NCI-H1105 treated with DMSO at 0.1 percent for 48 hours (cell line): ENCODE measurements around the gene SERTAD2.

Experiments used
- DNase-seq: peaks from one replicate; lab custom pipeline; 2025; lab: John Stamatoyannopoulos, UW

The SERTAD2 gene

DNA sequence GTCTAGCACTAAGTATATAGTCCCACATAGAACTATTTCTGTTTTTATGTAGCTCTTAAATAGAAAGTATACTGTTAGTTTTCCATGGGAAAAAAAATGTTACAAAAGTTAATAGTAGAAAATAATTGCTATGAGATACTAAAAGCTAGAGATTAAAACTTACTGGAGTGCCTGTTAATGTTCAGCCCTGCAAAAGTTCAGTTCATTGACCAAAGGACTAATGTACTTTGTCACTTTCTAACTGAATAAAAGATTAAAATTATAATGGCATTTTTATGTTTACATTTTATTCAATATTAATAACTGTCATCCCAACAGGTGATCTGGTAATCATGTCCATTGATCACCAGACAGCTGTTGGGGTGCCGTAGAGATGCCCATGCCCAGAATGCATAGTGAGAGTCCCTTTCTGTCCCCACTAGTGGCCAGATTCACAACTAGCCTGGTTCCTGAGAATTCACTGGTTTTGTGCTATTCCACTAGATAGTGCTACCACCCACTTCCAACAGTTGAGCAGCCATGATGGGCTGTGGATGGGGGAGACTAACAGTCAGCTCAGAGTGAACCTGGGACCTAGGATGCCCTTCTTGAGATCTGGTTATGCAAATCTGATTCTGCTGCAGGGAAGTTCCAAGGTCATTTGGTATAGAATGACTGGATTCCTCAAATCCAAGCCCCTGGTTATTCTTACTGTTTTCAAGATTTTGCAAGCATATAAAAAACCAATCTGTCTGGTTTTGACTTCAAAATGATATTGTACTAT lies 71.8 kb downstream of the SERTAD2 start:
- DNase-seq: no peak
